Body of pancreas (tissue), 4 donors: ENCODE results near the gene ZCCHC2.

Experiments
- CTCF ChIP-seq, 7 experiments: fragments of 450-650 bp in 4 of 7; fragments of 200-600 bp in 3 of 7; sonication (generic) in 3 of 7; IDR thresholded peaks; one replicate each; pipeline ENCODE4 v1.5.1; 2016 to 2019; ENCODE audit warnings: antibody characterized with exemption in 7 of 7
- POLR2A ChIP-seq, 3 donors: fragments of 450-650 bp; IDR thresholded peaks; one replicate each; pipeline ENCODE4 v1.6.1; 2016; ENCODE audit warnings: antibody characterized with exemption in 3 of 3, mild to moderate bottlenecking in 2 of 3

GRCh38 chr18:62617793-62618591 lies 95.2 kb downstream of the ZCCHC2 start:
- no peak for TF ChIP-seq POLR2A (IDR thresholded peaks at IDR 0.05)
- no peak for TF ChIP-seq CTCF (IDR thresholded peaks at IDR 0.05)
